A549 (cell line): ENCODE data around the gene TAC3.

Source experiments
- KDM5A ChIP-seq: fragments of 200-600 bp; sonication (generic); IDR thresholded peaks from 2 replicates; pipeline ENCODE4 v1.6.1; 2016; ENCODE audit warnings: antibody characterized with exemption, mild to moderate bottlenecking
- POLR2AphosphoS2 ChIP-seq: conservative IDR thresholded peaks from 2 replicates; pipeline ENCODE4 v1.6.1; 2012; ENCODE audit warnings: low read length, improper control_type of control experiment, inconsistent platforms
- RFX5 ChIP-seq: fragments of 450-650 bp; IDR thresholded peaks from 2 replicates; pipeline ENCODE4 v1.7.1; 2014; ENCODE audit warnings: antibody characterized with exemption, mild to moderate bottlenecking, moderate library complexity
- TF ChIP-seq, protein P1 (sequence below): fragments of >200 bp; sonication (Bioruptor Twin); formaldehyde crosslinking; IDR thresholded peaks from 3 replicates; pipeline ENCODE4 v1.5.1; 2016
- TF ChIP-seq, protein P2 (sequence below): IDR thresholded peaks from 2 replicates; pipeline ENCODE4 v1.6.1; 2012
- TF ChIP-seq, protein P3 (sequence below): fragments of 200-600 bp; sonication (generic); IDR thresholded peaks from 2 replicates; pipeline ENCODE4 v1.6.1; 2016; ENCODE audit warnings: antibody characterized with exemption, mild to moderate bottlenecking, moderate library complexity
- TF ChIP-seq, protein P4 (sequence below): fragments of 450-650 bp; IDR thresholded peaks from 2 replicates; pipeline ENCODE4 v1.6.1; 2014; ENCODE audit warnings: antibody characterized with exemption

DNA sequence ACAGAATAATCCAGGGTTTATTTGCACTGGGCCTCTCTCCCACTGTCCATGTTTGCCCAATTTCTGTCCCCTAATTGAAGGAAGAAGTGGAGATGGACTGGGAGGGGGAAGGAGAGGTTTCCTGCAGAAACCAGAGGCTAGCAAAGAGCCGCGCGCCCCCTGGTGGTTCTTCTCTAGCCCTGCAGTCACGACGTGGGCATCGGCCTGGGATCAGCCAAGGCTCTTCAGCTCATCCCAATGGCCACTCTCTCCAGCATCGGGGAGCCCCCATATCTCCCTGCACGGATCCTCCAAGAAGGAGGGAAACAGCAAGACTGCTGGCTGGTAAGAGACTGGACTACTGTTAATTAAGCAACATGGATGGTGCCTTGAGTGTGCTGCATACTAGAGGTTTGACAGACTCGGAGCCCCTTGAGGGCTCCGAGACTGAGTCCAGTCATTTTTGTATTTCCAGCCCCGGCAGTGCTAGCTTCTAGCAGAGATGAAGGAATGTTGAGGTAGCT, 28.7 kb downstream of the TAC3 start:
- TF ChIP-seq, protein P1, sequence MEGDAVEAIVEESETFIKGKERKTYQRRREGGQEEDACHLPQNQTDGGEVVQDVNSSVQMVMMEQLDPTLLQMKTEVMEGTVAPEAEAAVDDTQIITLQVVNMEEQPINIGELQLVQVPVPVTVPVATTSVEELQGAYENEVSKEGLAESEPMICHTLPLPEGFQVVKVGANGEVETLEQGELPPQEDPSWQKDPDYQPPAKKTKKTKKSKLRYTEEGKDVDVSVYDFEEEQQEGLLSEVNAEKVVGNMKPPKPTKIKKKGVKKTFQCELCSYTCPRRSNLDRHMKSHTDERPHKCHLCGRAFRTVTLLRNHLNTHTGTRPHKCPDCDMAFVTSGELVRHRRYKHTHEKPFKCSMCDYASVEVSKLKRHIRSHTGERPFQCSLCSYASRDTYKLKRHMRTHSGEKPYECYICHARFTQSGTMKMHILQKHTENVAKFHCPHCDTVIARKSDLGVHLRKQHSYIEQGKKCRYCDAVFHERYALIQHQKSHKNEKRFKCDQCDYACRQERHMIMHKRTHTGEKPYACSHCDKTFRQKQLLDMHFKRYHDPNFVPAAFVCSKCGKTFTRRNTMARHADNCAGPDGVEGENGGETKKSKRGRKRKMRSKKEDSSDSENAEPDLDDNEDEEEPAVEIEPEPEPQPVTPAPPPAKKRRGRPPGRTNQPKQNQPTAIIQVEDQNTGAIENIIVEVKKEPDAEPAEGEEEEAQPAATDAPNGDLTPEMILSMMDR = peak; percentile 91
- TF ChIP-seq KDM5A (no peak), POLR2AphosphoS2 (no peak), RFX5 (no peak)
- TF ChIP-seq, protein P2, sequence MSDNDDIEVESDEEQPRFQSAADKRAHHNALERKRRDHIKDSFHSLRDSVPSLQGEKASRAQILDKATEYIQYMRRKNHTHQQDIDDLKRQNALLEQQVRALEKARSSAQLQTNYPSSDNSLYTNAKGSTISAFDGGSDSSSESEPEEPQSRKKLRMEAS = no peak
- TF ChIP-seq, protein P3, sequence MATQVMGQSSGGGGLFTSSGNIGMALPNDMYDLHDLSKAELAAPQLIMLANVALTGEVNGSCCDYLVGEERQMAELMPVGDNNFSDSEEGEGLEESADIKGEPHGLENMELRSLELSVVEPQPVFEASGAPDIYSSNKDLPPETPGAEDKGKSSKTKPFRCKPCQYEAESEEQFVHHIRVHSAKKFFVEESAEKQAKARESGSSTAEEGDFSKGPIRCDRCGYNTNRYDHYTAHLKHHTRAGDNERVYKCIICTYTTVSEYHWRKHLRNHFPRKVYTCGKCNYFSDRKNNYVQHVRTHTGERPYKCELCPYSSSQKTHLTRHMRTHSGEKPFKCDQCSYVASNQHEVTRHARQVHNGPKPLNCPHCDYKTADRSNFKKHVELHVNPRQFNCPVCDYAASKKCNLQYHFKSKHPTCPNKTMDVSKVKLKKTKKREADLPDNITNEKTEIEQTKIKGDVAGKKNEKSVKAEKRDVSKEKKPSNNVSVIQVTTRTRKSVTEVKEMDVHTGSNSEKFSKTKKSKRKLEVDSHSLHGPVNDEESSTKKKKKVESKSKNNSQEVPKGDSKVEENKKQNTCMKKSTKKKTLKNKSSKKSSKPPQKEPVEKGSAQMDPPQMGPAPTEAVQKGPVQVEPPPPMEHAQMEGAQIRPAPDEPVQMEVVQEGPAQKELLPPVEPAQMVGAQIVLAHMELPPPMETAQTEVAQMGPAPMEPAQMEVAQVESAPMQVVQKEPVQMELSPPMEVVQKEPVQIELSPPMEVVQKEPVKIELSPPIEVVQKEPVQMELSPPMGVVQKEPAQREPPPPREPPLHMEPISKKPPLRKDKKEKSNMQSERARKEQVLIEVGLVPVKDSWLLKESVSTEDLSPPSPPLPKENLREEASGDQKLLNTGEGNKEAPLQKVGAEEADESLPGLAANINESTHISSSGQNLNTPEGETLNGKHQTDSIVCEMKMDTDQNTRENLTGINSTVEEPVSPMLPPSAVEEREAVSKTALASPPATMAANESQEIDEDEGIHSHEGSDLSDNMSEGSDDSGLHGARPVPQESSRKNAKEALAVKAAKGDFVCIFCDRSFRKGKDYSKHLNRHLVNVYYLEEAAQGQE = no peak
- TF ChIP-seq, protein P4, sequence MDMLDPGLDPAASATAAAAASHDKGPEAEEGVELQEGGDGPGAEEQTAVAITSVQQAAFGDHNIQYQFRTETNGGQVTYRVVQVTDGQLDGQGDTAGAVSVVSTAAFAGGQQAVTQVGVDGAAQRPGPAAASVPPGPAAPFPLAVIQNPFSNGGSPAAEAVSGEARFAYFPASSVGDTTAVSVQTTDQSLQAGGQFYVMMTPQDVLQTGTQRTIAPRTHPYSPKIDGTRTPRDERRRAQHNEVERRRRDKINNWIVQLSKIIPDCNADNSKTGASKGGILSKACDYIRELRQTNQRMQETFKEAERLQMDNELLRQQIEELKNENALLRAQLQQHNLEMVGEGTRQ = no peak
